Sigmoid colon (tissue), 7 donors: ENCODE measurements around the gene WTAP. TPM values are rescaled to one million over a fixed set of nuclear protein-coding genes. Genes with fewer than 3 reads are reported as not detected.

Source experiments
- DNase-seq: peaks from one replicate; pipeline ENCODE4 v3.0.0-alpha.2; 2019
- H3K27ac ChIP-seq, 4 donors: fragments of 200-600 bp; sonication (generic); one replicate each; pipeline ENCODE4 v1.5.1; 2016 to 2019; ENCODE audit warnings: mild to moderate bottlenecking in 1 of 4
- H3K27me3 ChIP-seq, 3 donors: fragments of 200-600 bp; sonication (generic); one replicate each; pipeline ENCODE4 v1.5.1; 2019; ENCODE audit warnings: mild to moderate bottlenecking in 1 of 3
- H3K36me3 ChIP-seq, 4 donors: fragments of 200-600 bp; sonication (generic); one replicate each; pipeline ENCODE4 v1.5.1; 2016 to 2019
- H3K4me1 ChIP-seq, 4 donors: fragments of 200-600 bp; sonication (generic); one replicate each; pipeline ENCODE4 v1.5.1; 2017 to 2019
- H3K4me3 ChIP-seq, 4 donors: fragments of 200-600 bp; sonication (generic); one replicate each; pipeline ENCODE4 v1.5.1; 2017 to 2019; ENCODE audit warnings: mild to moderate bottlenecking in 2 of 4, moderate library complexity in 1 of 4
- H3K9me3 ChIP-seq, 4 donors: fragments of 200-600 bp in 3 of 4; sonication (generic) in 3 of 4; one replicate each; pipeline versions ENCODE4 v1.5.1 to v1.6.1; 2013 to 2019
- EP300 ChIP-seq, 4 donors: sonication (generic); formaldehyde crosslinking; IDR thresholded peaks; one replicate each; pipeline ENCODE4 v1.6.1; 2017; ENCODE audit warnings: antibody characterized with exemption in 4 of 4
- POLR2A ChIP-seq, 2 donors: fragments of 450-650 bp; IDR thresholded peaks; one replicate each; pipeline ENCODE4 v1.6.1; 2016; ENCODE audit warnings: antibody characterized with exemption in 2 of 2, mild to moderate bottlenecking in 2 of 2, moderate library complexity in 2 of 2
- POLR2AphosphoS5 ChIP-seq, 4 donors: sonication (generic); formaldehyde crosslinking; IDR thresholded peaks; one replicate each; pipeline ENCODE4 v1.6.1; 2017; ENCODE audit warnings: antibody characterized with exemption in 4 of 4
- WGBS, 2 donors: extraction: QIAGEN DNeasy Blood & Tissue Kit; methylation state at CpG; one replicate each; pipeline ENCODE4 v1.1.7; 2013; 5-methylcytosine and 5-hydroxymethylcytosine counted together
- intact Hi-C: fragments of 100-400 bp; cut with DNase I; formaldehyde crosslinking; loops from one replicate; pipeline ENCODE4 v1.15.1; 2023
- polyA plus RNA-seq, 3 donors: library from polyadenylated mRNA; stranded (reverse); fragments of 200-250 nt; gene quantifications; one replicate each; pipeline ENCODE4 v1.2.3, GENCODE V29; 2013
- total RNA-seq, 4 donors: library from RNA; depleted of rRNA; stranded (reverse); fragments of >200 nt; gene quantifications; one replicate each; pipeline ENCODE4 v1.1.0, GENCODE V29; 2016
- TF ChIP-seq, protein P1 (sequence below), 4 experiments: fragments of 450-650 bp in 3 of 4; fragments of 200-600 bp in 1 of 4; IDR thresholded peaks; one replicate each; pipeline ENCODE4 v1.5.1; 2016 to 2019; ENCODE audit warnings: antibody characterized with exemption in 4 of 4, mild to moderate bottlenecking in 3 of 4, moderate library complexity in 2 of 4
- donor health status: healthy with polysubstance abuse.
- donor health status: Bipolar disorder and iron deficiency.
- donor health status: healthy.

WTAP gene
- 10 to 100 TPM; 64.5 to 93.8 (median 75.6) TPM for total RNA-seq
- polyA plus RNA-seq = 10 to 100 TPM; 55.9 to 76.1 (median 65.7) TPM

DNA sequence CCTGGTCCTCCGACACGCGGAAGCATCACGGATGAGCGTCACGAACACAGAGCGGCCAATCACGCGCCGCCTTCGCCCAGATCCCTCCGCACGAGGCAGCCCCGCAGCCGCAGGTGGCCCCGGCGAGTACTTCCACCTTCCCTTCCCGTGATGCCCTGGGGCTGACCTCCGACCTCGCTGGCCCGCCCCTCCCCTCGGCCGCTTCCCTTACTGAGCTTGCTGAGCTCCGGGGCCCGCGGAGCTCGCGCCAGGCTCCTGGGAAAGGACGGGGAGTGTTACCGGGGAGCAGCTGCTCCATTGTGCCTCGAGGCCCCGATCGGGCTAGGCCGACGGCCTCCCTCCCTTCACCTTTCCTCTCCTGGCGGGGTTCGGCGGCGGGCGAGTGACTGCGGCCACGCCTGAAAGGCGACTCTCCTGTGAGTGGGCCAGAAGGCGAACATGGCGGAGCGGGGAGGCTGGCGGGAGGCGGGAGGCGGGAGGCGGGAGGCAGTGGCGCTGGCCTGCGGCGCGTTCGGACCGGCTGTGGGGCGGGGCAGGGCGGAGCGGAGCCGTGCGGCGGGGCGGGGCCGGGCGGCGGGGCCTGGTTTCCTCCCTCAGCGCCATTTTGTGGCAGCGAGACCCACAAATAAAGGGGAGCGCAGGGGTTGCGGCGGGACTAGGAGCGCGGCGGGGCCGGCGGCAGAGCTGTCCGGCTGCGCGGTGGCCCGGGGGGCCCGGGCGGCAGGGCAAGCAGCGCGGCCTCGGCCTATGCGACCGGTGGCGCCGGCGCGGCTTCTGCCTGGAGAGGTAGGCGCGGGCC lies at the start of gene WTAP:
Gene WTAP (plus strand): TSS at position 589 of the 799 bp plus-strand sequence. CDS start 8,760 bp downstream, outside the sequence.
- Histone ChIP-seq H3K36me3 (no peaks in the 10 kb centered on the region), H3K9me3 (no peaks in the 10 kb centered on the region), H3K4me1 (peaks cover 0 to 49% (median 44%) of the 10 kb centered on the region in 4 donors), H3K27ac (peak within 1 kb of the TSS; percentile 97 to 100 (median 100)), H3K4me3 (peak within 1 kb of the TSS; percentile 79 to 98 (median 92)), H3K27me3 (no peaks in the 10 kb centered on the region)
- WGBS, 2 donors = 0 to 1% methylated on average over 93 of the region's 93 CpGs
- DNase-seq = peak; percentile 98
- intact Hi-C loops = loop anchor here (1.0 to 2.0 kb wide), 2 partner anchors 34 to 62 kb away; partner anchors contain the start of genes SOD2 and TCP1
- peak in 1 of 4 donors; percentile 7 for TF ChIP-seq EP300 (IDR thresholded peaks at IDR 0.05)
- TF ChIP-seq POLR2A (IDR thresholded peaks at IDR 0.05) = peak; percentile 22 to 79
- peak; percentile 81 to 97 (median 88) for TF ChIP-seq POLR2AphosphoS5 (IDR thresholded peaks at IDR 0.05)
- TF ChIP-seq, protein P1, sequence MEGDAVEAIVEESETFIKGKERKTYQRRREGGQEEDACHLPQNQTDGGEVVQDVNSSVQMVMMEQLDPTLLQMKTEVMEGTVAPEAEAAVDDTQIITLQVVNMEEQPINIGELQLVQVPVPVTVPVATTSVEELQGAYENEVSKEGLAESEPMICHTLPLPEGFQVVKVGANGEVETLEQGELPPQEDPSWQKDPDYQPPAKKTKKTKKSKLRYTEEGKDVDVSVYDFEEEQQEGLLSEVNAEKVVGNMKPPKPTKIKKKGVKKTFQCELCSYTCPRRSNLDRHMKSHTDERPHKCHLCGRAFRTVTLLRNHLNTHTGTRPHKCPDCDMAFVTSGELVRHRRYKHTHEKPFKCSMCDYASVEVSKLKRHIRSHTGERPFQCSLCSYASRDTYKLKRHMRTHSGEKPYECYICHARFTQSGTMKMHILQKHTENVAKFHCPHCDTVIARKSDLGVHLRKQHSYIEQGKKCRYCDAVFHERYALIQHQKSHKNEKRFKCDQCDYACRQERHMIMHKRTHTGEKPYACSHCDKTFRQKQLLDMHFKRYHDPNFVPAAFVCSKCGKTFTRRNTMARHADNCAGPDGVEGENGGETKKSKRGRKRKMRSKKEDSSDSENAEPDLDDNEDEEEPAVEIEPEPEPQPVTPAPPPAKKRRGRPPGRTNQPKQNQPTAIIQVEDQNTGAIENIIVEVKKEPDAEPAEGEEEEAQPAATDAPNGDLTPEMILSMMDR (IDR thresholded peaks at IDR 0.05) = no peak

DNA sequence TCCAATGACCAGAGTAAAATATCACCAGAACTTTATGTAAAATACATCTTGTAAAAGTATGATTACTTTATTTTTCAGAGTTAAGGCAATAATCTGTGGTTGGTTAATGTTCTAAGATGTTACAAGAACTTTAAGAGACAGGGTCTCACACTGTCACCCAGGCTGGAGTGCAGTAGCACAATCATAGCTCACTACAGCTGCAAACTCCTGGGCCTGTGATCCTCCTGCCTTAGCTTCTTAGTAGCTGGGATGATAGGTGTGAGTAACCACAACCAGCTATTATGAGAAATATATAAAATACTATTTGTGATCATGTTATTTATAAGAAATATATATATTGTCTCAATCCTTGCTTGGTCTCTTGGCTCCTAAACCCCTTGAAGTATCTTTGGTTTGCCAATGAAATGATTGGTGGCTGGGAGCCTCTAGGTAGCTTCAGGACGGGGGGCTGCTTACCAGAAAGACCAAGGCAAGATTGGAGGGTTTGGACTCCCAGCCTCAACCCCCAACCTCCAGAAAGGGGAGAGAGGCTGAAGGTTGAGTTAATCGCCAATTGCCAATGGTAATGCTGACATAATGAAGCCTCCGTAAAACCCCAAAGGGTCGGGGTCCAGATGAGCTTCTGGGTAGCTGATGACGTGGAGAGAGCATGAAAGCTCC lies 49.7 kb upstream of the WTAP start:
- Histone ChIP-seq H3K4me3 (no peak overlapping the region), H3K27ac (no peak overlapping the region), H3K36me3 (peaks cover 5 to 53% (median 18%) of the 10 kb centered on the region in 4 donors), H3K4me1 (peaks cover 0 to 17% (median 10%) of the 10 kb centered on the region in 4 donors), H3K27me3 (no peaks in the 10 kb centered on the region), H3K9me3 (no peaks in the 10 kb centered on the region)
- intact Hi-C loops = no loop called here
- TF ChIP-seq POLR2AphosphoS5 (IDR thresholded peaks at IDR 0.05) (no peak), EP300 (IDR thresholded peaks at IDR 0.05) (no peak), POLR2A (IDR thresholded peaks at IDR 0.05) (no peak)
- TF ChIP-seq, protein P1 (IDR thresholded peaks at IDR 0.05) = no peak
- 96 to 97% methylated on average over 5 of the region's 5 CpGs for WGBS, 2 donors
- DNase-seq = no peak

DNA sequence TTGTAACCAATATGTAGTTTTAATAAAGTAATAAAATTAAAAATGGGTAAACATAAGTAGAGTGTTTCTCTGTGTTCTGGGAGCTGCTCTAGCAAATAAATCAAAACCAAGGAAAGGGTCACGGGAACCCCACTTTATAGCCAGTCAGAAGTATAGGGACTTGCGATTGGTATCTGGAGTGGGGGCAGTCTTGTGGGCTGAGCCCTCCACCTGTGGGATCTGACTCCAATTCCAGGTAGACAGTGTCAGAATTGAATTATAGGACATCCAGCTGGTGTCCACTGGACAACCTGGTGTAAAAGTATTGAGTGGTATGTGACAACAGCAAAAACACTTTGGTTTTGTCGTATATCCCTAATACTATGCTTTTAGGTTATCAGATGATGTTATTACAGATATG lies 48.7 kb upstream of the WTAP start:
- no peak overlapping the region for H3K27ac ChIP-seq
- H3K4me3 ChIP-seq = no peak overlapping the region
- TF ChIP-seq, protein P1 (IDR thresholded peaks at IDR 0.05) = no peak
- H3K9me3 ChIP-seq = no peaks in the 10 kb centered on the region
- intact Hi-C loops = no loop called here
- peaks cover 5 to 62% (median 26%) of the 10 kb centered on the region in 4 donors for H3K36me3 ChIP-seq
- no peak for DNase-seq
- H3K27me3 ChIP-seq = no peaks in the 10 kb centered on the region
- 96 to 97% methylated on average over 3 of the region's 3 CpGs for WGBS, 2 donors
- H3K4me1 ChIP-seq = peaks cover 0 to 20% (median 15%) of the 10 kb centered on the region in 4 donors

DNA sequence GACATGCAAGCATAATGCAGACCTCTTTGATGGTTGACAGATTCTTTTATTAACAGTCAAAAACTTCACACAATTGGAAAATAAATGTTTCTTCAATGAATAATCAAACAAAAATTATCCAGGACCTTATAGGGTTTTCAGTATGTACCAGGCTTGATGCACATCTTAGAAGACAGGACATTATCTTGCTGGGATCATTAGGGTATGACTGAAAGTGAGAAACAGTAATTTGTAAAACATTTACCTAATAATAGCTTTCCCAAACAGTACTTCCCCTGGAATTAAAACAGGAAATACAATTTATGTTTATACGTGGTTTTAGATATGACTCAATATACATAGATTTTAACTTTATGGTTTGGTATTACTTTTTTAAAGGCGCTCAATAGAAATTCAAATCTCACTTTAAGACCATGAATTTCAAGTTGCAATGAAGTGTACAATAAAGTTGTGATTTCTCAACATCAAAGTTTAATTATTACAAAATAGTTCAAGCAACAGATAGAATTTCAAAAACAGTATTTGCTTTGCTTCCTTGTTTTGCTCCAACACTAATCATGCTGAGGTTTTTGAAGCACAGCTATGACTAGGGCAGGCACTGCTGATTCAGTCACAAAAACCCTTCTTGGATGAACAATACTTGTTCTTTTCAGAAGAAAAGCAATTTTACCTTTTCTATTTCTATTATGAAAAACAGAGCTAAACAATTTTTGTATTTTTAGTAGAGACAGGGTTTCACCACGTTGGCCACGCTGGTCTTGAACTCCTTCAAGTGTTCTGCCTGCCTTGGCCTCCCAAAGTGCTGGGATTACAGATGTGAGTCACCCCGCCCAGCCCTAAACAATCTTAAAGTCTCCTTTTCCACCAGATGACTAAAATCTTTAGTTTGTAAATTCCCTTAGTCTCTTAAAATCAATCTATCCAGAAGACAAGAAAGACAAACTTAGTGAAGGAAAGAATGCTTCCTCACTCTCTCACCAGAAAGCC lies 47.9 kb upstream of the WTAP start:
- peaks cover 11 to 70% (median 34%) of the 10 kb centered on the region in 4 donors for H3K36me3 ChIP-seq

More for the DNA sequence above, 47.9 kb upstream of the WTAP start:
- intact Hi-C loops = no loop called here
- H3K27me3 ChIP-seq = no peaks in the 10 kb centered on the region
- WGBS, 2 donors = 57 to 73% methylated on average over 5 of the region's 5 CpGs
- H3K27ac ChIP-seq = peak overlapping the region in 2 of 4 donors; percentile 7 to 47
- no peak for TF ChIP-seq EP300 (IDR thresholded peaks at IDR 0.05)
- TF ChIP-seq, protein P1 (IDR thresholded peaks at IDR 0.05) = no peak
- TF ChIP-seq POLR2AphosphoS5 (IDR thresholded peaks at IDR 0.05) = no peak
- TF ChIP-seq POLR2A (IDR thresholded peaks at IDR 0.05) = no peak
- H3K4me1 ChIP-seq = peaks cover 0 to 20% (median 15%) of the 10 kb centered on the region in 4 donors
- DNase-seq = no peak
- no peaks in the 10 kb centered on the region for H3K9me3 ChIP-seq
- H3K4me3 ChIP-seq = no peak overlapping the region
